Transverse colon (tissue), 4 donors: ENCODE results near the gene B4GALNT3. TPM values are rescaled to one million over a fixed set of nuclear protein-coding genes. Genes with fewer than 3 reads are reported as not detected.

ENCODE experiments used
- DNase-seq: peaks from one replicate; pipeline ENCODE4 v3.0.0-alpha.2; 2019
- H3K27ac ChIP-seq, 4 donors: fragments of 200-600 bp; sonication (generic); 2 replicates each; pipeline ENCODE4 v1.5.1; 2016 to 2018; ENCODE audit warnings: inconsistent platforms in 4 of 4
- H3K27me3 ChIP-seq: fragments of 200-600 bp; sonication (generic); 2 replicates; pipeline ENCODE4 v1.5.1; 2017; ENCODE audit warnings: inconsistent platforms
- H3K36me3 ChIP-seq, 4 donors: fragments of 200-600 bp; sonication (generic); 2 replicates each; pipeline ENCODE4 v1.5.1; 2017 to 2019; ENCODE audit warnings: inconsistent platforms in 4 of 4
- H3K4me1 ChIP-seq, 4 donors: fragments of 200-600 bp; sonication (generic); 2 replicates each; pipeline ENCODE4 v1.5.1; 2017 to 2020; ENCODE audit warnings: inconsistent platforms in 4 of 4
- H3K4me3 ChIP-seq, 4 donors: fragments of 200-600 bp; sonication (generic); 1 replicate in 1 of 4; 2 replicates in 3 of 4; pipeline versions ENCODE4 v1.5.1 to v1.6.1; 2017 to 2019; ENCODE audit warnings: inconsistent platforms in 4 of 4
- H3K9me3 ChIP-seq, 2 donors: fragments of 200-600 bp; sonication (generic); 2 replicates each; pipeline ENCODE4 v1.5.1; 2017 to 2019; ENCODE audit warnings: inconsistent platforms in 2 of 2
- CTCF ChIP-seq, 5 experiments: fragments of 200-600 bp in 3 of 5; fragments of 450-650 bp in 2 of 5; sonication (generic) in 3 of 5; IDR thresholded peaks; 1 replicate in 2 of 5; 2 replicates in 3 of 5; pipeline ENCODE4 v1.5.1; 2016 to 2017; ENCODE audit warnings: antibody characterized with exemption in 5 of 5, inconsistent platforms in 3 of 5, mild to moderate bottlenecking in 2 of 5, moderate library complexity in 1 of 5
- EP300 ChIP-seq: sonication (generic); formaldehyde crosslinking; IDR thresholded peaks from one replicate; pipeline ENCODE4 v1.6.1; 2017; ENCODE audit warnings: antibody characterized with exemption, low read depth
- POLR2A ChIP-seq: fragments of 450-650 bp; IDR thresholded peaks from one replicate; pipeline ENCODE4 v1.6.1; 2016; ENCODE audit warnings: antibody characterized with exemption, mild to moderate bottlenecking, moderate library complexity
- POLR2AphosphoS5 ChIP-seq, 3 donors: sonication (generic); formaldehyde crosslinking; IDR thresholded peaks; one replicate each; pipeline ENCODE4 v1.6.1; 2016; ENCODE audit warnings: antibody characterized with exemption in 3 of 3
- WGBS, 2 donors: methylation state at CpG; one replicate each; pipeline ENCODE4 v1.1.5; 2018; ENCODE audit warnings: low coverage in 1 of 2; 5-methylcytosine and 5-hydroxymethylcytosine counted together
- in situ Hi-C, 4 donors: fragments of 200-750 bp; cut with MboI; loops; one replicate each; pipeline versions ENCODE4 v1.15.0 to v1.15.1; 2017; ENCODE audit warnings: low sequenced_read_pairs in 3 of 4, low pct_ligation_motif_present in 1 of 4, low pct_unique_long_range_greater_than_20kb in 1 of 4
- intact Hi-C: fragments of 100-400 bp; cut with DNase I; formaldehyde crosslinking; loops from one replicate; pipeline ENCODE4 v1.15.1; 2023; ENCODE audit warnings: low total_unique reads
- small RNA-seq, 4 donors: library from RNA; depleted of rRNA; stranded (forward); fragments of <200 nt; gene quantifications; one replicate each; pipeline ENCODE3, GENCODE V24; 2016
- total RNA-seq, 4 donors: library from RNA; depleted of rRNA; stranded (reverse); fragments of >200 nt; gene quantifications; one replicate each; pipeline ENCODE4 v1.1.0, GENCODE V29; 2016

Gene B4GALNT3
- total RNA-seq, 4 donors from 2014 or later = 49.8 to 166 (median 93.4) TPM

GRCh38 chr12:611721-612120 lies 152.0 kb downstream of the B4GALNT3 start:
- H3K4me1 ChIP-seq = no peaks in the 10 kb centered on the region
- no peak overlapping the region for H3K4me3 ChIP-seq
- no peak for DNase-seq
- H3K36me3 ChIP-seq = no peaks in the 10 kb centered on the region
- in situ Hi-C loops = no loop called here
- H3K27ac ChIP-seq = peak overlapping the region in 1 of 4 donors; percentile 56
- no peaks in the 10 kb centered on the region for H3K9me3 ChIP-seq
- WGBS, 2 donors = 80 to 99% methylated on average over 2 to 3 of the region's 3 CpGs
- intact Hi-C loops = loop anchor here (5.0 kb wide), 1 partner anchor 1946 kb away; no protein-coding TSS in a partner anchor
- no peaks in the 10 kb centered on the region for H3K27me3 ChIP-seq
- TF ChIP-seq POLR2A (no peak), POLR2AphosphoS5 (IDR thresholded peaks at IDR 0.05) (no peak), CTCF (IDR thresholded peaks at IDR 0.05) (no peak), EP300 (no peak)

- Histone ChIP-seq H3K36me3 (no peaks in the 10 kb centered on the region), H3K27ac (no peak overlapping the region), H3K9me3 (no peaks in the 10 kb centered on the region), H3K4me3 (no peak overlapping the region), H3K4me1 (no peaks in the 10 kb centered on the region), H3K27me3 (no peaks in the 10 kb centered on the region)
- WGBS, 2 donors = 80 to 95% methylated on average over 6 to 7 of the region's 7 CpGs
- in situ Hi-C loops (no loop called here), intact Hi-C loops (loop anchor here (5.0 kb wide), 1 partner anchor 1945 kb away; no protein-coding TSS in a partner anchor)
- TF ChIP-seq EP300 (no peak), POLR2A (no peak)
- no peak for DNase-seq
Observed at GRCh38 chr12:612293-612692, 152.6 kb downstream of the B4GALNT3 start.

GRCh38 chr12:612886-613285 lies 153.1 kb downstream of the B4GALNT3 start:
- no peak overlapping the region for H3K4me3 ChIP-seq
- no peak for TF ChIP-seq POLR2AphosphoS5 (IDR thresholded peaks at IDR 0.05)
- TF ChIP-seq POLR2A = no peak
- no peak for TF ChIP-seq EP300
- no peak for TF ChIP-seq CTCF (IDR thresholded peaks at IDR 0.05)
- H3K36me3 ChIP-seq = no peaks in the 10 kb centered on the region
- no peaks in the 10 kb centered on the region for H3K4me1 ChIP-seq
- no peak overlapping the region for H3K27ac ChIP-seq
- no peaks in the 10 kb centered on the region for H3K27me3 ChIP-seq
- DNase-seq = no peak
- H3K9me3 ChIP-seq = no peaks in the 10 kb centered on the region
- in situ Hi-C loops = no loop called here
- 90 to 100% methylated on average over 1 to 4 of the region's 4 CpGs for WGBS, 2 donors
- intact Hi-C loops = loop anchor here (5.0 kb wide), 1 partner anchor 1944 kb away; no protein-coding TSS in a partner anchor

Small RNA genes lying within 50 kb of the gene (small RNA-seq; reads per million reads assigned to genes)
- 0 reads per million in 4 donors for gene RNU7-103P

Other genes starting within 250 kb of the B4GALNT3 start
- gene SLC6A12, start 245.8 kb upstream of the B4GALNT3 start, total RNA-seq = 10 to 100 TPM in 1 of 4 donors, 1 to 10 TPM in 3; 1.2 to 13.5 (median 3.0) TPM
- not detected for gene SLC6A13, start 197.1 kb upstream of the B4GALNT3 start, total RNA-seq
- gene KDM5A, start 70.6 kb upstream of the B4GALNT3 start, total RNA-seq = 10 to 100 TPM; 20.2 to 64.7 (median 51.5) TPM
- 1 to 10 TPM; 2.4 to 6.7 (median 2.9) TPM for gene CCDC77, start 58.3 kb upstream of the B4GALNT3 start, total RNA-seq
- 1 to 10 TPM; 1.4 to 8.0 (median 5.6) TPM for gene NINJ2, start 203.5 kb downstream of the B4GALNT3 start, total RNA-seq